GM21423 (cell line): ENCODE measurements around the gene MOB3A.

Experiments
- ATAC-seq: cut with Tn5 transposase; IDR thresholded peaks from one replicate; pipeline ENCODE4 v1.9.1; 2021; ENCODE audit warnings: mild to moderate bottlenecking, moderate library complexity; ENCODE audit not compliant: unreplicated experiment

MOB3A gene

GRCh38 chr19:2047449-2048103, 48.5 kb downstream of the MOB3A start:
- ATAC-seq = no peak

- no peak for ATAC-seq
Measured at GRCh38 chr19:2047076-2047448, 49.1 kb downstream of the MOB3A start.

- ATAC-seq = no peak
Measured at GRCh38 chr19:2046046-2046907, 49.8 kb downstream of the MOB3A start.

GRCh38 chr19:2045501-2046045, 50.6 kb downstream of the MOB3A start:
- no peak for ATAC-seq

- ATAC-seq = no peak
Measured at GRCh38 chr19:2044709-2045500, 51.2 kb downstream of the MOB3A start.

GRCh38 chr19:2043961-2044708, 52.0 kb downstream of the MOB3A start:
- ATAC-seq = no peak

- ATAC-seq = no peak
Measured at GRCh38 chr19:2043251-2043641, 52.9 kb downstream of the MOB3A start.

- ATAC-seq = no peak
Measured at GRCh38 chr19:2042485-2043250, 53.5 kb downstream of the MOB3A start.

- ATAC-seq = peak; percentile 49
Measured at GRCh38 chr19:2041683-2042484, 54.2 kb downstream of the MOB3A start.

GRCh38 chr19:2041433-2041682, 54.8 kb downstream of the MOB3A start:
- no peak for ATAC-seq

GRCh38 chr19:2040647-2041432, 55.3 kb downstream of the MOB3A start:
- no peak for ATAC-seq

GRCh38 chr19:2039959-2040646, 56.0 kb downstream of the MOB3A start:
- ATAC-seq = no peak

- ATAC-seq = no peak
Measured at GRCh38 chr19:2039089-2039958, 56.8 kb downstream of the MOB3A start.

- no peak for ATAC-seq
Measured at GRCh38 chr19:2038284-2039088, 57.6 kb downstream of the MOB3A start.

GRCh38 chr19:2037651-2038255, 58.4 kb downstream of the MOB3A start:
- ATAC-seq = no peak

GRCh38 chr19:2036424-2036823, 59.7 kb downstream of the MOB3A start:
- no peak for ATAC-seq
